Measurements from ENCODE around the gene KRAS. TPM values are rescaled to one million over a fixed set of nuclear protein-coding genes. Genes with fewer than 3 reads are reported as not detected.

The KRAS gene
- total and polyA plus RNA-seq, 12 donors = 3.6 to 21.3 (median 11.6) TPM

DNA sequence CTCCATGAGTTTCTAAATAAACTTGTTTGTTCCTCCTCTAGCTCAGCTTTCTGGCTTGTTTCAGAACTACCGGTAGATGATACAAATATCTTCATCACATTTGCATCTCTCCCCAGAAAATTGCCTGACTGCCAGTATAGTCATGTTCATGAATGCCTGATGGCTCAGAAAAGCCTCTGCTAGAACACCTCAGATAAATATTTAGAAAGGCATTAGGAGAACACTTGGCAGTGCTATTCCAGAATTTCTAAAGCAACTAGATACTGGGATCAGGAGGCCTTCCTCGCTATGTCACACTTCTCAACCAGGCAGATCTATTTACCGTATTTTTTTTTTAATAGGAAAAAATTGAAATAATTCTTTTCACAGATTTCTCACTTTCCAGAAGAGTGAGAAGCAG lies 32.3 kb upstream of the KRAS start:
- no peak for DNase-seq
- Histone ChIP-seq H3K4me1 (replicated peaks in 1 of 2) (no peaks in the 10 kb centered on the region), H3K36me3 (replicated peaks in 1 of 2) (no peaks in the 10 kb centered on the region), H3K27ac (no peak overlapping the region), H3K27me3 (no peaks in the 10 kb centered on the region), H3K9me3 (replicated peaks in 1 of 3) (peaks cover 0 to 2% (median 0%) of the 10 kb centered on the region in 3 donors), H3K4me3 (no peak overlapping the region)
- WGBS, 4 donors = 61 to 68% (median 66%) methylated on average over 3 of the region's 3 CpGs
- intact Hi-C loops (cut with DNase I) = no loop called here
- TF ChIP-seq, protein P1, sequence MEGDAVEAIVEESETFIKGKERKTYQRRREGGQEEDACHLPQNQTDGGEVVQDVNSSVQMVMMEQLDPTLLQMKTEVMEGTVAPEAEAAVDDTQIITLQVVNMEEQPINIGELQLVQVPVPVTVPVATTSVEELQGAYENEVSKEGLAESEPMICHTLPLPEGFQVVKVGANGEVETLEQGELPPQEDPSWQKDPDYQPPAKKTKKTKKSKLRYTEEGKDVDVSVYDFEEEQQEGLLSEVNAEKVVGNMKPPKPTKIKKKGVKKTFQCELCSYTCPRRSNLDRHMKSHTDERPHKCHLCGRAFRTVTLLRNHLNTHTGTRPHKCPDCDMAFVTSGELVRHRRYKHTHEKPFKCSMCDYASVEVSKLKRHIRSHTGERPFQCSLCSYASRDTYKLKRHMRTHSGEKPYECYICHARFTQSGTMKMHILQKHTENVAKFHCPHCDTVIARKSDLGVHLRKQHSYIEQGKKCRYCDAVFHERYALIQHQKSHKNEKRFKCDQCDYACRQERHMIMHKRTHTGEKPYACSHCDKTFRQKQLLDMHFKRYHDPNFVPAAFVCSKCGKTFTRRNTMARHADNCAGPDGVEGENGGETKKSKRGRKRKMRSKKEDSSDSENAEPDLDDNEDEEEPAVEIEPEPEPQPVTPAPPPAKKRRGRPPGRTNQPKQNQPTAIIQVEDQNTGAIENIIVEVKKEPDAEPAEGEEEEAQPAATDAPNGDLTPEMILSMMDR (IDR thresholded peaks at IDR 0.05) = no peak
- TF ChIP-seq POLR2A (IDR thresholded peaks at IDR 0.05) = no peak

DNA sequence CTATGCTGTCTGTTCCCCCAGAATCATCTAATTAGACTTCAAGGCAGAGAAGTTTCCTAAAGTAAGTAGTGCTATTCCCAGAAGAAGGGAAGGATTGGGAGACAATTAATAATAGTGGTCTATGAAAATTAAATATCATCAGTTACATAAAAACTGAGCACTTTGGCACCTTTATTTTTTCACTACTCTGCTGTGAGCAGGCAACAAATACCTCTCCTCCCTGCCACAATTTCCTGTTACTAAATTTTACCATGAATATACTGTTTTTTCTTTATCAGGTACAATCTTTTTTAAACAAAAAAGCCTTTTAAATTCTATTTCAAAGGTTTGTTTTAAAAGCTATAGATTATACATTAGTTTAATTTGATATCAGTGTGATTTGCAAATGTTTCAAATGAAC lies 29.4 kb upstream of the KRAS start:
- Histone ChIP-seq H3K4me3 (no peak overlapping the region), H3K4me1 (replicated peaks in 1 of 2) (no peaks in the 10 kb centered on the region), H3K27me3 (no peaks in the 10 kb centered on the region), H3K36me3 (replicated peaks in 1 of 2) (no peaks in the 10 kb centered on the region), H3K9me3 (replicated peaks in 1 of 3) (no peaks in the 10 kb centered on the region), H3K27ac (no peak overlapping the region)
- no peak for TF ChIP-seq POLR2A (IDR thresholded peaks at IDR 0.05)
- TF ChIP-seq, protein P1 (IDR thresholded peaks at IDR 0.05) = no peak
- DNase-seq = no peak
- intact Hi-C loops (cut with DNase I) = no loop called here

DNA sequence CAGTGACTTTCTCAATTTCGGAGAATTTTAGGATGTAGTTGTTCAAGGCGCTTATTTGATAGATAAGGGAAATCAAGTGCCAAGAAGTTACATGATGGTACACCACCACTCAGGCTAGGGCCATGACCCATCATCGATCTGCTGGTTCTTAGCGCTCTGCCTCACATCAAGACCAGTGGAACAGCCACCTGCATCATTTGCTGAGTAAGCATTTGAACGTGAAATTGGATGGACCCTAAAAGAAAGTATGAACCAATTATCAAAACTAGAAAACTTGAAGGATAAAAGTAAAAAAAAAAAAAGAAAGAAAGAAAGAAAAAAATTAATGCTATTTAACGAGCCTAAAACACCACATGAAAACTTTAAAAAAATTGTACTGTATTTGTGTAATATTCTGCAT lies 27.5 kb upstream of the KRAS start:
- no peaks in the 10 kb centered on the region for H3K9me3 ChIP-seq (replicated peaks in 1 of 3)
- H3K36me3 ChIP-seq (replicated peaks in 1 of 2) = no peaks in the 10 kb centered on the region
- no peak overlapping the region for H3K4me3 ChIP-seq
- no peak overlapping the region for H3K27ac ChIP-seq
- TF ChIP-seq, protein P1 (IDR thresholded peaks at IDR 0.05) = no peak
- no peak for TF ChIP-seq POLR2A (IDR thresholded peaks at IDR 0.05)
- no peak for DNase-seq
- H3K4me1 ChIP-seq (replicated peaks in 1 of 2) = no peaks in the 10 kb centered on the region
- H3K27me3 ChIP-seq = no peaks in the 10 kb centered on the region
- 92 to 95% (median 93%) methylated on average over 6 of the region's 6 CpGs for WGBS, 4 donors
- intact Hi-C loops (cut with DNase I) = no loop called here

DNA sequence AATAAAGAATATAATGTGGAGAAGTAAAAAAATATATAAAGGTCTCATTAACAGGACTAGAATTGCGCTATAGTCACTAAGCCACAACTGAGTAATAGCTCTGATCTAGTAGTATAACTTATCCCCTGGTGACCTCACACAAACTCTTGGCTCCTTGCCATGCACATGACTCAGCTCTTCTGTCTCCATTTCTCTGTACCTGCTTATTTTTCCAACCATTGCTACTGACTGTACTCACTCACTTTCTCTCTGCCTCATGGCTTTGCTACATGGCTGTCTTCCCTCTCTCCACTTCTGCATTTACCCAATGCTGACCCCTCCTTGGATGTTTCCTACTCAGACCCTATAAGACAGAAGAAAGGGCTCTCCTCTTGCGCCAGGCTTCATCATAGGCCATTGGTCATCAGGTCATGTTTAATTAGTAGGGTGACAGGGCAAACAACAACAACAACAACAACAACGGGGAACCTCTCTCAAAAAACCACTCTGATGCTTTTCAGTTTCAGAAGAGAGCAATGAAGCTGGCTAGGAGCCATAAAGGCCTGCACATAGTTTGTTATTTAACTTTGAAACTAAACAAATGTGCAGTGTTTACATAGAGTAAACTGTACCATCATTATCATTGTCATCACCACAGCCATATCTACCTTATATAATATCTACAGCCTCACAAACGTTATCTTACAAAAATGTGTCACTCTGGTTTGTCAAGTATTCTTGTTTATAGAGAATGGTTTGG lies 25.6 kb upstream of the KRAS start:
- Histone ChIP-seq H3K4me1 (replicated peaks in 1 of 2) (no peaks in the 10 kb centered on the region), H3K9me3 (replicated peaks in 1 of 3) (no peaks in the 10 kb centered on the region), H3K36me3 (replicated peaks in 1 of 2) (no peaks in the 10 kb centered on the region), H3K27me3 (no peaks in the 10 kb centered on the region), H3K27ac (no peak overlapping the region), H3K4me3 (no peak overlapping the region)
- peak; percentile 52 to 74 (median 61) for DNase-seq
- no peak for TF ChIP-seq POLR2A (IDR thresholded peaks at IDR 0.05)
- TF ChIP-seq, protein P1 (IDR thresholded peaks at IDR 0.05) = no peak
- intact Hi-C loops (cut with DNase I) = no loop called here
- 79 to 83% (median 81%) methylated on average over 4 of the region's 4 CpGs for WGBS, 4 donors
